Suppressor macrophage (primary cell): ENCODE results near the gene NFX1.

Source experiments
- DNase-seq, 4 experiments: peaks; one replicate each; pipeline ENCODE4 v3.0.0-alpha.2; 2020 to 2022
- total RNA-seq, 17 experiments: gene quantifications; one replicate each; lab custom pipeline; 2026; ENCODE audit warnings: mixed read lengths in 6 of 17, inconsistent platforms in 3 of 17; lab: John Stamatoyannopoulos, UW

Gene NFX1
- total RNA-seq: 28.1 to 77.6 (median 56.0) reads per million in 17 experiments

DNA sequence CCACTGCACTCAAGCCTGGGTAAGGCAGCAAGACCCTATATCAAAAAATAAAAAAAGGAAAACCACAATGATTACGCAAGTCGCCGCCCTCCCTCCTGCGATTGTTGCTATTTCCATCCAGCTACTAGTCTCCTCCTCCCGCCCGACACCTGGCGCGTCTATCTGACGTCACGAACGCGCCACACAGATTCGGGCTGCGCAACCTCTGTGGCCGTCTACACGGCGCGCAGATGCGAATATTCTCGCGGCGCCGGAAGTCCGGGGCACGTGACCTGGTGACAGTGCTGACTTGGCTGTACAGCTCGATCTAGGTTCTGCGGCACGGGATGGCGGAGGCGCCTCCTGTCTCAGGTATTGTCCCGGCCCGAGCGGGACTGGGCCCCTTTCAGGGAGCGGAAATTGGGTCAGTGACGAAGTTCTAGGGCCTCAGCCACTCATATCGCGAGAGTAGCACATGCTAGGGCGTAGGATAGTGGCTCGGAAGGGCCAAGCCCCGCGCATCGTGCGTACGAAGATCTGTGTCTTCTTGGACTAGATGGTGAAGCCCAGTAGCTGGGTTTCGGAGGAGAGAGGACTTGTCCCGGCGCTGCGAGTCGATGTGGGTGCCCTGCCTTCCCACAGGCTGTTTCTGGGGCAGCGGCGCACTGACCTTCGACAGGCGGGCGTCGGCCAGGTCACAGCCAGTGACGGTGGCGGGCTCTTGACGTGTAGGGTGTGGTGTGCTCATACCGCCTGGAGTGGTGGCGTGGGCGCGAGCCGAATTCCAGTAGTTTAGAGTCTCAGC, at the start of gene NFX1:
Gene NFX1, plus strand, starts transcription at position 270 of the 784 bp plus-strand sequence. Its CDS starts 57 bp downstream, at position 327.
- peak; percentile 99 for DNase-seq

DNA sequence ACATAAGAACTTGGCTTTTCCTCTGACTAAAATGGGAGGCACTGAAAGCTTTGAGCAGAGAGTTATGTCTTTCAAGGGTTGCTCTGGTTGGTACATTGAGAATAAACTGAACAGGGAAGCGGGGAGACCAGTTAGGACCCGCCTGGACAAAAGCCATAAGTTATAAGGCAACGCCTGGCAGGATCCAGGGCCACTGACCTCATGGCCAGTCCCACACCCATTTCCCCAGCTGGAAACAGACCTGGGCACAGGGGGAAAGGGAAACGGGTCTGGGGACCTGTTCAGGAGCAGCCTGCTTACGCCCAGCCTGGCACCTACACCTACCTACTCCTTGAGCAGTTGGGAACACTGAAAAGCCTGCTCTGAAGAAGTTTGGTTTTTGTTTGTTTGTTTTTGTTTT, 49.0 kb upstream of the NFX1 start:
- no peak for DNase-seq

DNA sequence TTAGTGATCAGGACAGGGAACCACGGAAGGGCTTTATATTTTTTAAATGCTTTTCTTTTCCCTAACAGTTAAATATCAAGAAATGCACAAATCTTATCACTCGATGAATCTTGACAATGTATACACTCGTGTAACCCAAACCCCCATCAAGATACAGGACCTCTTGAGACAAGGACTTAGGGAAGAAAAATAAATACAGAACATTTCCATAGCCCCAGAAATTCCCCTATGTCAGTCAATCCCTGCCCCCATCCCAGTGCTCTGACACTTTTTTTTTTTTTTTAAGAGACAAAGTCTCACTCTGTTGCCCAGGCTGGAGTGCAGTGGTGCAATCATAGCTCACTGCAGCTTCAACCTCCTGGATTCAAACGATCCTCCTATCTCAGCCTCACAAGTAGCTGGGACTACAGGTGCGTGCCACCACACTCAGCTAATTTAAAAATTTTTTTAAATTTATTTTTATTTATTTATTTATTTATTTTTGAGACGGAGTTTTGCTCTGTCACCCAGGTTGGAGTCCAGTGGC, 47.6 kb upstream of the NFX1 start:
- DNase-seq: no peak

DNA sequence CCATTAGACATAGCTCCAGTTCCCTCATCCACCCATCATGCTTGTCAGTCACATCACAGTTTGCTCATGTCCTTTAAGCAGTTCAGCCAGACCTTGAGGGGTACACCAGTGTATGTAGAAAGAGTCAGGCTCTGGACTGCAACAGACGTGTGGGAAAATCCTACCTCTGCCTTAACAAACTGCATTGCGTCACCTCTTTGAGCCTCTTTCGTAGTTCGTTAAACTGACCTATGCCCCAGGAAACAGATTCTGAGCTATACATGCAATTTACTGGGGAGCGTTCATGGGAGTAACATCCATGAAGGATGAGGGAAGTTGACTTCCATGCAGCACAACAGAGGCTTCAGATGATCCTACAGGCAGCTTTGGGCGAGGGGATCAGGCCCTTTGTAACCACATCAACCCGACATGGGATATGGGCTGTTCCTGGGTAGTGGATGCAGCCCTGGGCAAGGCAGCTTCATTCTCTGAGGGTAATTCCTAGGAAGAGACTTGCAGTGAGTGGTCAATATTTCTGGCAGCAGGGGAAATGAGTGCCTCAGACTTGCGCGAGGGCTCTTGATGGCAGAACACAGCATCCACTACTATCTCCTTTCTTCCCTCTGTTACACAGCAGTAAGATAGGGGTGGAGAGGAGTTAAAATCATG, 46.1 kb upstream of the NFX1 start:
- DNase-seq: no peak

DNA sequence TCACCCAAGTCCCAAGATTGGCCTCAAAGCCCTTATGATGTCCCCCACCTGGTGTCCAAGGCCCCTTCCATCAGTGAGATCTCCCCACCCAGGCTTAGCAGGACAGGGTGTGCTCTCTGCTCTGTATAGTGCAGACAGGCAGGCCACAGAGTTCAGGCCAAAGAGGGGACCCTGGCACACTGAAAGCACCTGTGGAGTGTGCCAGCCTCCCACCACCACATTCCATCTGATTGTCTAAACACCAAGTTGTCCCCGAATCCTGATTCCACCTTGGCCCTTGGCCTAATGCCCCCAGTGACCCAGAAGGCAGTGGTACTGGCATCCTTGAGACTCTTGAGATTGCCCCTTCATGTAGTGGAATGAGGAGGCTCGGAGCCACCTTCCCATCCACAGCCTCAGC, 45.0 kb upstream of the NFX1 start:
- no peak for DNase-seq

DNA sequence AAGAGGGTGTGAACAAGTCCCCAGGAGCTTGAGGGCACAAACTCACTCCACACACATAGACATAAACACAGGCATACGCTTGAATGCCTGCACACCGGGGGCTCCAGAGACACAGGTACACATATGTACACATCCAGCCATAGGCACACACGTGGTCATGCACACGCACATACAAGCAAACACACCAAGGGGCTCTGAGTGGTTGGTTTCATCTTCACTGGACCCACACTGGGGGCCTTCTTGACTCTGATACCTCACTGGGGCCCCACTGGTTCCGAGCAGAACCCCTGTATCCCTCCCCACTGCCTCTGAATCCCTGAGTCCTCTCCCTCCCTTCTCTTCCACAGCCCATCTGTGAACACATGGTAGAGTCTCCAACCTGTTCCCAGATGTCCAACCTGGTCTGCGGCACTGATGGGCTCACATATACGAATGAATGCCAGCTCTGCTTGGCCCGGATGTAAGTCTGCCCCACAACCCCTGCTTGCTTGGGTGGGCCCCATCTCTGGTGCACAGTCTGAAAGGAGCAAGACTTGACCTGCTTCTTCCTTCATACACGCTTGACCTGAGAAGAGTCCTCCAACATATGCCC, 44.0 kb upstream of the NFX1 start:
- DNase-seq: no peak

DNA sequence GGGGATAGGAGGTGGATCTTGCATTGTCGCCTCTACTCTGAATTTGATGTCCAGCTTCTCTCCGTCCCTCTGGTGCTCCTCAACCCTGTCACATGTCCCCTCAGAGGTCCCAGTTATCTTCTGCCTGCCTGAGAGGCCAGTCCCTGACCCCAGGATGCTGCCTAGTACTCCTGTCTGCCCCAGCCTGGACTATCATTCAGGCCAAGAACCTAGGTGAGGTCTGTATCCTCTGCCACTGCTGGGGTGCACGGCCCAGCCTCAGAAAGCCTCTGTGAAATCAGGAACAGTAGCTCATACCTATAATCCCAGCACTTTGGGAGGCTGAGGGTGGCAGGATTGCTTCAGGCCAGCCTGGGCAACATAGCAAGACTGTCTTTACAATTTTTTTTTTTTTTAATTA, 41.7 kb upstream of the NFX1 start:
- no peak for DNase-seq

DNA sequence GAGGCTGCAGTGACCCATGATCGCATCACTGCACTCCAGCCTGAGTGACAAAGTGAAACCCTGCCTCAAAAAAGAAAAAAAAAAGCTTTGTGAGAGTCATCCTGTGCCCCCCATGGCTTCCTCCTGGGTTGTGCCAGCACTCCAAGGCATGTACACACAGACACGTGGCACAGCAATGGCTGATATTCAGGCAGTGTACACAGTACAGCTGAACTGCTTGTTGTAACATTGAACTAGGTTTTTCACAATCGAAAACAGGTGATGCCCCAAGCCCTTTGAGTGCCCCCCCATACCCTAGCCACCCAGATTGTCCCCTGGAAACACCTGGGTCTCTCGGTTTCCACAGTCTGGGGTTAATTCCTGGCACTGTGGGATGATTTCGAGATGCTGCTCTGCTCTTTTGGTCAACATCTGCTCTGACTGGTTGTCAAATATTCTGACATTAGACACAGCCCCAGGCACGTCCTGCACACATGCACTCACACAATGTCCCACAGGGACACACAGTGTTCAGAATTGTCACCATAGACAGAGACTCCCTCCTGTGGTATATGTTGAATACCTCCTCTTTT, 41.1 kb upstream of the NFX1 start:
- DNase-seq: no peak

DNA sequence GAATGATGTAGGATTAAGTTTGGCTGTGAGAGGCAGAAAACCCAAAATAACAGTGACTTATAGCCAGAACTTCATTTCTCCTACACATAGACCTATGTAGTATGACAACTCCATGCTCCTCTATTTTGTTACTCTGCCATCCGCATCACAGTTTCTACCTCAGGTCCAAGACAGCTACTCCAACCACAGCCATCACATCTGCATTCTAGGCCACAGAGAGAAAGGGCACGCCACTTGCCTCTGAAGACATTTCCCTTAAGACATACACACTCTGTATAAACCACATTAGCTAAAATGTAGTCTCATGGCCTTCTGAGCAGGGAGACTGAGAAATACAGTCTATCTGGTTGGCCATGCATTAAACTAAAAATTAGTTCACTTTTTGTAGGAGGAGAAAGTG, 40.3 kb upstream of the NFX1 start:
- DNase-seq: no peak

DNA sequence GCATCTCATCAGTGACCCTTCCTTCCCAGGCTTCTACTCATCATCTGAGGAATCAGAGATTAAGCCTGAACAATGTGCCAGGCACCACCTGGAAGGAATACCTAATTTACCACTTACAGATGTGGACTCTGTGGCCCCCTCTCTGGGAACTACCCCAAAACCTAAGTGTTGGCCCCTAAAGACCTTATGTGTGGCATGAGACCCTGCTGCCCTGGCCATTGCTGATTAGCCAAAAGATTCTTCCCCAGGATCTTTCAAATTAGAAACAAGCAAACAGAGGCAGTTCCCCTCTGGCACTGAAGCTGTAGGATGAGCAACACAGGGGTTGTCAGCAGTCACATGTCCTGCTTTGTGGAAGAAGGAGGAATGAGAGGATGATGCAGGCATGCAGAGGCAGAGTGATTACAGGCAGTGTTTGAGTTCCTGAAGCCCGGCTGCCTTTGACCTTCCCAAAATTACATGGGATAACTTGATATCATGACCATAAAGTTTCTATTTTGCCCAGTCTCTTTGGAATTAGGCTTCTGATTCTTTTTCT, 39.8 kb upstream of the NFX1 start:
- DNase-seq: peak; percentile 76 to 89 (median 84)

DNA sequence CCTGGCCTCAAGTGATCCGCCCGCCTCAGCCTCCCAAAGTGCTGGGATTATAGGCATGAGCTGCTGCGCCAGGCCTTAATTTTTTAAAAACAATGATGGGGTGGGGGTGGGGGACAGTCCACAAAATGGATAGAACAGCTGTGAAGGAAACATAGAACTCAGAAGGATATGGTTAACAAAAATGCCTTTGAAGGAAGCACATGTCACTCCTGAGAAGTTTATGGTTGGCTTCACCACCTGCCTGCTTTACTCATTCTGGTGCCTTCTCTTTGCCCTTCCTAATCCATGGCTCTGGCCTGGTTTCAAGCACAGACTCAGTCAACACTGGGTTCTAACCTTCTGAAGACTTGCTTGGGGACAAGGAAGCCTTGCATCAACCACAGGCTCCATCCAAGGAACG, 36.1 kb upstream of the NFX1 start:
- DNase-seq: no peak

DNA sequence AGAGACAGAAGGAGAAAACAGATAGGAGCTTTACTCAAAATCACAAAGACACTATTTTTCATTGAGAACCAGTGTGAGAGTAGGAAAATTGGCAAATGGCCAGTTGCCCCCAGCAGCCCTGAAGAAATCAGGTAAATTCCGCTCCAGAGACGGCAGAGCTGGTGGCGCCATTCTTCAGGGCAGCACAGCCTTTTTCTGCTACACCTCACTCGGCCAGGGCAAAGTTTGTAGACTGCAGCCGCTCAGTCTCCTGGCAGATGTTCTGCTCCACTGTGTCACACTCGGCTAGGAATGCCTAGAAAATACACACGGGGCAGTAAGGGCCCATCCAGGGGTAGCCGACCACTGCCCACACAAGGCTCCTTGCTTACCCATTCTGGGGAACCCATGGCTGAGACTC, 35.3 kb upstream of the NFX1 start:
- DNase-seq: no peak

DNA sequence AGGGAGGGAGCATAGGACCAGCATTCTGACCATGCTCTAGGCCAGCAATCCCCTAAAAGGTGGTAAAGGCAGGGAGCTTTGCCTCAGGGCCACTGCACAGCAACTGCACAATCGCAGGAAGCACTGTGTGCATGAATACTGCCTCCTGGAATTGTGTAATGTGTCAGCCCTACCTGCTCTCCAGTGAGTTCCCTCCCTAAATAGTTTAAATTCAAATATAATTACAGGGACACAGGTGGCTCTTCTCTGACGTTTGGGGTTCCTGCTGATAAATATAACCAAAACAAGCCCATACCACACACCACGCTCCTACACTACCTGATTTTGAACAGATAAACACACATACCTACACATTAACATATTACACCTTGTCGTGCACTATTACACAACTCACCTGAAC, 34.8 kb upstream of the NFX1 start:
- DNase-seq: no peak

DNA sequence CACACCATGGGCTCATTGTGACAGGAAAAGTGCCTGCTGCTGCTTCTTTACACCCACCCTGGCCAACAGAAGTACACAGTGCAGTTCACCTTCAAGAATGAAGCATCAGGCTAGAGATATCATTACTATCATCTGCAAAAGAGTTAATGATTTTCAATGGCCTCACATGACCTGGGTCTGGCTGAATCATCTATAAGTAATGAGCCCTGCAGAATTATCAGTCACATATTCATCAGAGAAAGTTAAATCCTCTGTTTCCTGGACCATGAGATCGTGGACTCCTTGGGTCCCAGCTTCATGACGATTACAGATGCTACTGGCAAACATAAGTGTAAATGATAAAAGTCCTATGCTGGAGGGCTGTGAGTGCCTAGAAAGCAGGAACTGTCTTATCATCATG, 34.1 kb upstream of the NFX1 start:
- DNase-seq: no peak

DNA sequence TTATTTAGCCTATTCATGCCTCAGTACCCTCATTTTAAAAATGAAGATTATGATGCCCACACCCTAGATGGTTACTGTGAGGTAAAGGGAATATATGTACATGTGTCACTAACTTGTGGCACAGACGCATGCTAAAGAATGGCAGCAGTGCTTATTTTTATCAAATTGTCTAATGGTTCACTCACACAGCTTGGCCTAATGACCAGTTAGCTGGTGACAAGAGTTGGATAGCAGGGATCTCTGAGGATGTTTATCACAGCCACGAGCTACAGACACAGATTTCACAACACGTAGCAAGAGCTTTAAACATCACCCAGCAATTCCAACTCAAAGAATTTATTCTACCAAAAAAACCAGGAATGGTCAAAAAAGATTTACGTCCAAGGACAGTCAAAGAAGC, 33.0 kb upstream of the NFX1 start:
- DNase-seq: no peak

DNA sequence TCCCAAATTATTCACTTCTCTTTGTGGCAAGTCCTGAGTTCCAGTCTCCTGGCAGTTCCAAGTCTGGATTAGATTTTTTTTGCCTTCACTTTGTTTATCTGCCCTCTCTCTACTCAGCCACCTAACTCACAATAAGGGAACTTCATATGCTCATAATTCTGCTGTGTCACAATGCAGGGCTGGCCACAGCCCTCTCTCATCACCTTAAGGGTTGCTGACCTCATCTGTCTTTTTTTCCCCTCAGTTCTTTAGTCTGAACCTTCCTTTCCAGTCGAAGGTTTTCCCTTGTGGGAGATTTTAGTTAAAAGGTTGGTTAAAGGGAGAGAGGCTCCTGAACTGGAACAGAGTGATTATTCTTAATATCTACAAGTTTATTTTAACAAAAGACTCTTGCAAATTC, 29.9 kb upstream of the NFX1 start:
- no peak for DNase-seq

DNA sequence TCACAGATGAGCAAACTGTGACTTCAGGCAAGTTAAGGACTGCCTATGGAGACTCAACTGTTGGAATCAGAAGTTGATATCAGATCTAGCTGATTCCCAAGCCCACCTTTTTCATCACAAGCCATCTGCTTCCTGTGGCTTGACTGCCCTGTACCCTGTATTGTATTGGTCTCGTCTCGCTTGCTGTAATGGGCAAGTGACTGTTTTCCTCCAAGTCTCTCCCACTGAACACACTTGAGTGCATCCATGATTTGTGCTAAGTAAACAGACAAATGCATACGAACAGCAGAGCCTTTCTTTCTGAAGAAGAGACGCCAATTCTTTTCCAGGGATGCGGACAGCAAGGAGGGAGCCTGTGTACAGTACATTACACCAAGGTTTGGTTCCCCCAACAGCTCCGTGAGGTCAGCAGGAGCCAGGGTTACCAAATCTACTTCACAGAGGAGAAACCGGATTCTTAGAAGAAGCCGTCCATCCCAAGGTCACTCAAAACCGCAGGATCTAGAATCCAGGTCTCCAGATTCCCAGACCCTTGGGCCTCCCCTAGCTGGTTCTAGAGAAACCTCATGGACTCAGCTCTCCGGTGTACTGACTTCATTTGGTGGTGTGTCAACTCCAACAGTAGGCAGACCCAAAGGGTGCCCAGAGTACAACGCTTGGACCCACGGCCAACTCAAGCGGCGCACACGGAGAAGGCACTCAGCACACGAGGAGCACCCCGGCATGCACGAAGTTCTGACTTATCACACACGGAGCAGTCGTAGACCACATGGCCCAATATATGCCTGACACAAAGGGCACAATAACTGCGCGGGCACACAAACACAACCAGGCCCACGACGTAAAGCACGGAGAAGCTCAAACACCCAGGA, 26.9 kb upstream of the NFX1 start:
- peak; percentile 26 to 39 (median 36) for DNase-seq

DNA sequence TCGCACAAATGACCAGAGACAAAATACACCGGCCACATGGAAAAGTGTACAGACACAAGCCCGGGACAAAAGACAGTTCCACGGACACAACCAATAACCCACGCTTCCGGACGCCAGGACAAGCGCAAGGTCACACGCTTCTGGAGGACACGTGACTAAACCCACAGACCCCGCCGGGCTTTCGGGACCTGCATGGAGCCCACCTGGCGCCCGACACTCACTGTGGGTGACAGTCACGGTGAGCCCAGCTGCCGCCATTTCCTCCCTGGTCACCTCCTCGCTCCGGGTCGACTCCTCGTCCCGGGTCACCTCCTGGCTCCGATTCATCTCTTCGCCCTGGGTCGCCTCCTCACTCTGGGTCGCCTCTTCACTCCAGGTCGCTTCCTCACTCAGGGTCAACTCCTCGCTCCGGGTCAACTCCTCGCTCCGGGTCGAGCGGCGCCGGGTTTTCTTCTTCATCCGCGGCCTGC, 26.3 kb upstream of the NFX1 start:
- peak; percentile 48 to 76 (median 66) for DNase-seq

DNA sequence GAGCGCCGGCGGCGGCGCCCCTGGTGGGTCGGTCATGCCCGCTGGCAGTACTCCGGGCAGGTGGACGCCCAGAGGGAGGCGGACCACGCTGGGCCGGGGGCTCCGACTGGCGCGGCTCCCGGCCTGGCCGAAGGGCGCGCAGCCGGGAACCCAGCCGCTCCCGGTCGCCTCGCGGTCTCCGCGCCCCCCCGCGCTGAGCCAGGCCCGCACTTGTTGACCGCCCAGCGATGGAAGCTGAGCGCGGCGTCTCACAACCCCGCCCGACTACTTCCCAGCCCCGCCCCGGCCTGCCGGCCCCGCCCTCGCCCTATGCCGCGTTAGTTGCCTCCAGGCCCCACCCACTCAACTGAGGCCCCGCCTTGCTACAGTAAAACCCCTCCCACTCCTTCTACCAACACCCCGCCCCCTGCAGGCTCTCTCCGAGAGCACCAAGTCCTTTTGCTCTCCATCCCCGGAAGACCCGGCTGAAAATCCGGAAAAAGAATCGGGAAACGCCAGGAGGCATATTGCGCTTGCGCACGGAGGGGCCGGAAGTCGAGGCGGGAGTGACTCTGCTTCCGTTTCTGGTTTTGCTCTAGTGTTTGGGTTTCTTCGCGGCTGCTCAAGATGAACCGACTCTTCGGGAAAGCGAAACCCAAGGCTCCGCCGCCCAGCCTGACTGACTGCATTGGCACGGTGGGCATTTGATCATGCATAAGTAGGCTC, 25.7 kb upstream of the NFX1 start, which contains the start of the genes BAG1 and CHMP5:
Gene BAG1, minus strand, starts transcription at position 236 of the 705 bp plus-strand sequence.
Gene CHMP5, plus strand, starts transcription at position 577 of the 705 bp plus-strand sequence. Its CDS starts 30 bp downstream, at position 607.
- peak; percentile 99 to 100 (median 100) for DNase-seq

DNA sequence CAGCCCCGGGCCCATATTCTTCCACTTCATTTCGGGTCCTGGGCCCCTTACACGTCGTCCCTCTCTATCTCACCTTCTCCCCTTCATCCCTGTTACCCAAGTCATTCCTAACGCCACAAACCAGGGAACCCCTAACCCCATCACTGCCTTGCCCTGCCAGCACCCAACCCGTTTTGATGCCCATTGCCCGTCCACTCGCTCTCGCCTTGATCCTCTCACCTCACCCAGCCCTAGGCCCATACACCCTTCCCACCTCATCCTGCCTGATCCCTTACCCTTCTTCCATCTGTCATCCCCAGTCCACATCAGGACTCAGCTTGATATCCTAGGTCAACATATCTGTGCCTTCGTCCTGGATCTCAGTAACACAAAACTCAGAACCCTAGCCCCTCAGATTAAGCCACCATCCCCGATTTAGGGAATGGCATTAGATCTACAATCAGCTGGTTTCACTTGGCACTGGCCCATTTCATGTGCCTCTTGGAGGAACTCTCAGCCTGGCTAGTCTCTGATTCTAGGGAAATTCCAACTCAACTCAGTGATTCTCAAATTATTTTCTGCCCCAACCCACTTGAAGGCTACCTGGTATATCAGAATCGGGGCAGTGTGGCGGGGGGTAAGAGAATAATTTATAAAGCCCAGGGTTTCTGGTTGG, 25.0 kb upstream of the NFX1 start:
- peak in 3 of 4 experiments; percentile 22 to 30 (median 26) for DNase-seq
